Measurements from ENCODE around the gene RHOG. TPM values are rescaled to one million over a fixed set of nuclear protein-coding genes. Genes with fewer than 3 reads are reported as not detected.

Gene RHOG
- total RNA-seq, 1 experiment from 2014 or later, result 33.6 TPM

GRCh38 chr11:3807909-3808860, 32.6 kb downstream of the RHOG start, which contains the start of gene PGAP2 (continued):
- peak; percentile 75; the same call in 1 of the 2 replicates for TF ChIP-seq E2F5 (CRISPR knock-in tag; IDR thresholded peaks at IDR 0.05)
- 0 out of 2 replicates have a peak, but pooled peaks have one; percentile 41 for TF ChIP-seq CREM (CRISPR knock-in tag; IDR thresholded peaks at IDR 0.05)
- peak; percentile 44; the same call in 1 of the 2 replicates for TF ChIP-seq ZNF263 (CRISPR knock-in tag; IDR thresholded peaks at IDR 0.05; ENCODE audit: low read depth)
- TF ChIP-seq OVOL2 (CRISPR knock-in tag; IDR thresholded peaks at IDR 0.05; ENCODE audit: borderline replicate concordance), result no peak
- TF ChIP-seq, protein P1, sequence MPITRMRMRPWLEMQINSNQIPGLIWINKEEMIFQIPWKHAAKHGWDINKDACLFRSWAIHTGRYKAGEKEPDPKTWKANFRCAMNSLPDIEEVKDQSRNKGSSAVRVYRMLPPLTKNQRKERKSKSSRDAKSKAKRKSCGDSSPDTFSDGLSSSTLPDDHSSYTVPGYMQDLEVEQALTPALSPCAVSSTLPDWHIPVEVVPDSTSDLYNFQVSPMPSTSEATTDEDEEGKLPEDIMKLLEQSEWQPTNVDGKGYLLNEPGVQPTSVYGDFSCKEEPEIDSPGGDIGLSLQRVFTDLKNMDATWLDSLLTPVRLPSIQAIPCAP (CRISPR knock-in tag; IDR thresholded peaks at IDR 0.05), result no peak
- no peak for TF ChIP-seq TEAD1 (CRISPR knock-in tag; IDR thresholded peaks at IDR 0.05)
- TF ChIP-seq ZNF232 (CRISPR knock-in tag; IDR thresholded peaks at IDR 0.05), result 0 out of 2 replicates have a peak, but pooled peaks have one; percentile 31
- TF ChIP-seq ZNF281 (CRISPR knock-in tag; IDR thresholded peaks at IDR 0.05), result peak; percentile 34; the same call in 1 of the 2 replicates

DNA sequence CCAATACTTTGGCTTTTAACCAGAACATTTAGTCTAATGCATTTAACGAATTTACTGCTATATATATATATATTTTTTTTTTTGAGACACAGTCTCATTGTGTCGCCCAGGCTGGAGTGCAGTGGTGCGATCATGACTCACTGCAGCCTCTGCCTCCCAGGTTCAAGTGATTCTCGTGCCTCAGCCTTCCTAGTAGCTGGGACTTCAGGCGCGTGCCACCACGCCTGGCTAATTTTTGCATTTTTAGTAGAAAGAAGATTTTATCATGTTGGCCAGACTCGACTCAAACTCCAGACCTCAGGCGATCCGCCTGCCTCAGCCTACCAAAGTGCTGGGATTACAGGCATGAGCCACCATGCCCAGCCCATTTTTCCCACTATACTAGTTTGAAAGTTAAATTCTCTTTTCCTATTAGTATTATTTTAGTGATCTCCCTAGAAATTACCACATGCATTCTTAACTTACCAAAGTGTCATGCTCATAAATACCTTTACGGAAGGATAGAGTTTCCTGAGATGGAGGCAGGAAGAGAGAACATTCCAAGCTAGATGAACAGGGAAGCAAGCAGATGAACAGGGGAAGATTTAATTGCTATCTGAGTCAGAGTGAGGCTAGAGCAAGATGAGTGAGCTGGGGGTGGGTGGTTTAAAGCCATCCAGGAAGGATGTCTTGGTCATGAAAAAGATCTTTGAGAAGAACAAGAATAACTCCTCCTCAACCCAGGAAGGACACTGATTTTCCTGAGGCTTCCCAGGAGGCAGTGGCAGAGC, 36.8 kb downstream of the RHOG start:
- H3K36me3 Mint-ChIP-seq, result no peaks in the 10 kb centered on the region
- CTCF ChIA-PET, result no interaction called here
- H3K27ac Mint-ChIP-seq, result no peak overlapping the region
- TF ChIP-seq FOXJ3 (CRISPR knock-in tag; IDR thresholded peaks at IDR 0.05; ENCODE audit: borderline replicate concordance) (no peak), TCF7 (CRISPR knock-in tag; IDR thresholded peaks at IDR 0.05; ENCODE audit: low read depth) (no peak), ETV6 (CRISPR knock-in tag; IDR thresholded peaks at IDR 0.05) (no peak), CREM (CRISPR knock-in tag; IDR thresholded peaks at IDR 0.05) (no peak), ZNF423 (CRISPR knock-in tag; IDR thresholded peaks at IDR 0.05) (no peak), SMAD4 (CRISPR knock-in tag; IDR thresholded peaks at IDR 0.05) (no peak), TP53 (CRISPR knock-in tag; IDR thresholded peaks at IDR 0.05) (no peak), NR2C2 (CRISPR knock-in tag; IDR thresholded peaks at IDR 0.05) (no peak), MXD4 (CRISPR knock-in tag; IDR thresholded peaks at IDR 0.05; ENCODE audit: borderline replicate concordance) (no peak), ZBTB21 (CRISPR knock-in tag; IDR thresholded peaks at IDR 0.05; ENCODE audit: borderline replicate concordance) (no peak), ZNF671 (CRISPR knock-in tag; IDR thresholded peaks at IDR 0.05) (no peak), TEAD4 (CRISPR knock-in tag; IDR thresholded peaks at IDR 0.05) (no peak)
- TF ChIP-seq, protein P2, sequence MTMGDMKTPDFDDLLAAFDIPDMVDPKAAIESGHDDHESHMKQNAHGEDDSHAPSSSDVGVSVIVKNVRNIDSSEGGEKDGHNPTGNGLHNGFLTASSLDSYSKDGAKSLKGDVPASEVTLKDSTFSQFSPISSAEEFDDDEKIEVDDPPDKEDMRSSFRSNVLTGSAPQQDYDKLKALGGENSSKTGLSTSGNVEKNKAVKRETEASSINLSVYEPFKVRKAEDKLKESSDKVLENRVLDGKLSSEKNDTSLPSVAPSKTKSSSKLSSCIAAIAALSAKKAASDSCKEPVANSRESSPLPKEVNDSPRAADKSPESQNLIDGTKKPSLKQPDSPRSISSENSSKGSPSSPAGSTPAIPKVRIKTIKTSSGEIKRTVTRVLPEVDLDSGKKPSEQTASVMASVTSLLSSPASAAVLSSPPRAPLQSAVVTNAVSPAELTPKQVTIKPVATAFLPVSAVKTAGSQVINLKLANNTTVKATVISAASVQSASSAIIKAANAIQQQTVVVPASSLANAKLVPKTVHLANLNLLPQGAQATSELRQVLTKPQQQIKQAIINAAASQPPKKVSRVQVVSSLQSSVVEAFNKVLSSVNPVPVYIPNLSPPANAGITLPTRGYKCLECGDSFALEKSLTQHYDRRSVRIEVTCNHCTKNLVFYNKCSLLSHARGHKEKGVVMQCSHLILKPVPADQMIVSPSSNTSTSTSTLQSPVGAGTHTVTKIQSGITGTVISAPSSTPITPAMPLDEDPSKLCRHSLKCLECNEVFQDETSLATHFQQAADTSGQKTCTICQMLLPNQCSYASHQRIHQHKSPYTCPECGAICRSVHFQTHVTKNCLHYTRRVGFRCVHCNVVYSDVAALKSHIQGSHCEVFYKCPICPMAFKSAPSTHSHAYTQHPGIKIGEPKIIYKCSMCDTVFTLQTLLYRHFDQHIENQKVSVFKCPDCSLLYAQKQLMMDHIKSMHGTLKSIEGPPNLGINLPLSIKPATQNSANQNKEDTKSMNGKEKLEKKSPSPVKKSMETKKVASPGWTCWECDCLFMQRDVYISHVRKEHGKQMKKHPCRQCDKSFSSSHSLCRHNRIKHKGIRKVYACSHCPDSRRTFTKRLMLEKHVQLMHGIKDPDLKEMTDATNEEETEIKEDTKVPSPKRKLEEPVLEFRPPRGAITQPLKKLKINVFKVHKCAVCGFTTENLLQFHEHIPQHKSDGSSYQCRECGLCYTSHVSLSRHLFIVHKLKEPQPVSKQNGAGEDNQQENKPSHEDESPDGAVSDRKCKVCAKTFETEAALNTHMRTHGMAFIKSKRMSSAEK (CRISPR knock-in tag; IDR thresholded peaks at IDR 0.05; ENCODE audit: borderline replicate concordance), result no peak
- TF ChIP-seq, protein P3, sequence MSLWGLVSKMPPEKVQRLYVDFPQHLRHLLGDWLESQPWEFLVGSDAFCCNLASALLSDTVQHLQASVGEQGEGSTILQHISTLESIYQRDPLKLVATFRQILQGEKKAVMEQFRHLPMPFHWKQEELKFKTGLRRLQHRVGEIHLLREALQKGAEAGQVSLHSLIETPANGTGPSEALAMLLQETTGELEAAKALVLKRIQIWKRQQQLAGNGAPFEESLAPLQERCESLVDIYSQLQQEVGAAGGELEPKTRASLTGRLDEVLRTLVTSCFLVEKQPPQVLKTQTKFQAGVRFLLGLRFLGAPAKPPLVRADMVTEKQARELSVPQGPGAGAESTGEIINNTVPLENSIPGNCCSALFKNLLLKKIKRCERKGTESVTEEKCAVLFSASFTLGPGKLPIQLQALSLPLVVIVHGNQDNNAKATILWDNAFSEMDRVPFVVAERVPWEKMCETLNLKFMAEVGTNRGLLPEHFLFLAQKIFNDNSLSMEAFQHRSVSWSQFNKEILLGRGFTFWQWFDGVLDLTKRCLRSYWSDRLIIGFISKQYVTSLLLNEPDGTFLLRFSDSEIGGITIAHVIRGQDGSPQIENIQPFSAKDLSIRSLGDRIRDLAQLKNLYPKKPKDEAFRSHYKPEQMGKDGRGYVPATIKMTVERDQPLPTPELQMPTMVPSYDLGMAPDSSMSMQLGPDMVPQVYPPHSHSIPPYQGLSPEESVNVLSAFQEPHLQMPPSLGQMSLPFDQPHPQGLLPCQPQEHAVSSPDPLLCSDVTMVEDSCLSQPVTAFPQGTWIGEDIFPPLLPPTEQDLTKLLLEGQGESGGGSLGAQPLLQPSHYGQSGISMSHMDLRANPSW (CRISPR knock-in tag; conservative IDR thresholded peaks at IDR 0.05; ENCODE audit: low read depth), result no peak
- no peak for DNase-seq (ENCODE audit: low spot score)
- no peak for ATAC-seq
- no peak overlapping the region for H3K4me3 Mint-ChIP-seq
- H3K9me3 Mint-ChIP-seq, result no peaks in the 10 kb centered on the region
- H3K4me1 Mint-ChIP-seq, result peaks cover 2% of the 10 kb centered on the region
- no peaks in the 10 kb centered on the region; the same call in 1 of the 2 replicates for H3K27me3 Mint-ChIP-seq (ENCODE audit: low read depth)
- POLR2A ChIA-PET, result interaction anchor here (0.5 to 0.6 kb wide), 2 partner anchors 24 to 312 kb away, joined by 3 read pairs; no protein-coding TSS in a partner anchor
